ENCODE data around the gene PKP2.

The PKP2 gene

DNA sequence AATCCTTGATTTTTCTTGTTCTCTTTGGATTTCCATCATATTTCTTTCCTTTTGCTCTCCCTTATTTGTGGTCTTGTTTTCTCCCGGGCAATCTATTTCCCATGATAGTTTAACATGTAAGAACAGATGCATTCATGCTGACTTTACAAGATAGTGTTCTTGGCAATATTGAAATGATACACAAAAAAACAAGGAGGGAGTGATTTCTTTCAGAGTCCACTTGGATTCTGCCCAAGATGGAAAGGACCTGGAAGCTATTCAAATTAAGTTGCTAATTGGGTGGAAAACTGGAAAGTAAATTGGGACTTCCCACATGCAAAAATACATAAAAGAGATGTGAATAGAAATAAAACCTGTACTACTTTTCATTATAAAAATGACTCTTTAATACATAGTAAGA, 126.4 kb downstream of the PKP2 start:
- no peaks in the 10 kb centered on the region for H3K9me3 ChIP-seq (ENCODE audit: insufficient read depth, low read length)
- H3K9ac ChIP-seq (ENCODE audit: low read length) = no peak overlapping the region
- no peak overlapping the region for H2AFZ ChIP-seq (ENCODE audit: low read depth, low read length)
- H3K4me1 ChIP-seq (ENCODE audit: low read length) = no peaks in the 10 kb centered on the region
- no peak overlapping the region for H3K27ac ChIP-seq (ENCODE audit: low read length)
- H3K79me2 ChIP-seq (ENCODE audit: low read length) = no peaks in the 10 kb centered on the region
- H3K27me3 ChIP-seq (ENCODE audit: low read depth, low read length) = peaks cover 32% of the 10 kb centered on the region; the same call in 1 of the 2 replicates
- TF ChIP-seq EZH2phosphoT487 (IDR thresholded peaks at IDR 0.05; ENCODE audit: low read depth) = no peak
- TF ChIP-seq, protein P1, sequence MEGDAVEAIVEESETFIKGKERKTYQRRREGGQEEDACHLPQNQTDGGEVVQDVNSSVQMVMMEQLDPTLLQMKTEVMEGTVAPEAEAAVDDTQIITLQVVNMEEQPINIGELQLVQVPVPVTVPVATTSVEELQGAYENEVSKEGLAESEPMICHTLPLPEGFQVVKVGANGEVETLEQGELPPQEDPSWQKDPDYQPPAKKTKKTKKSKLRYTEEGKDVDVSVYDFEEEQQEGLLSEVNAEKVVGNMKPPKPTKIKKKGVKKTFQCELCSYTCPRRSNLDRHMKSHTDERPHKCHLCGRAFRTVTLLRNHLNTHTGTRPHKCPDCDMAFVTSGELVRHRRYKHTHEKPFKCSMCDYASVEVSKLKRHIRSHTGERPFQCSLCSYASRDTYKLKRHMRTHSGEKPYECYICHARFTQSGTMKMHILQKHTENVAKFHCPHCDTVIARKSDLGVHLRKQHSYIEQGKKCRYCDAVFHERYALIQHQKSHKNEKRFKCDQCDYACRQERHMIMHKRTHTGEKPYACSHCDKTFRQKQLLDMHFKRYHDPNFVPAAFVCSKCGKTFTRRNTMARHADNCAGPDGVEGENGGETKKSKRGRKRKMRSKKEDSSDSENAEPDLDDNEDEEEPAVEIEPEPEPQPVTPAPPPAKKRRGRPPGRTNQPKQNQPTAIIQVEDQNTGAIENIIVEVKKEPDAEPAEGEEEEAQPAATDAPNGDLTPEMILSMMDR (IDR thresholded peaks at IDR 0.05; ENCODE audit: low read depth, low read length) = no peak
- no peaks in the 10 kb centered on the region for H4K20me1 ChIP-seq (ENCODE audit: insufficient read depth, low read length)
- H3K36me3 ChIP-seq (replicated peaks; ENCODE audit: low read depth, low read length) = no peaks in the 10 kb centered on the region
- H3K4me2 ChIP-seq (ENCODE audit: low read length) = no peak overlapping the region
- H3K4me3 ChIP-seq (ENCODE audit: low read length) = no peak overlapping the region

DNA sequence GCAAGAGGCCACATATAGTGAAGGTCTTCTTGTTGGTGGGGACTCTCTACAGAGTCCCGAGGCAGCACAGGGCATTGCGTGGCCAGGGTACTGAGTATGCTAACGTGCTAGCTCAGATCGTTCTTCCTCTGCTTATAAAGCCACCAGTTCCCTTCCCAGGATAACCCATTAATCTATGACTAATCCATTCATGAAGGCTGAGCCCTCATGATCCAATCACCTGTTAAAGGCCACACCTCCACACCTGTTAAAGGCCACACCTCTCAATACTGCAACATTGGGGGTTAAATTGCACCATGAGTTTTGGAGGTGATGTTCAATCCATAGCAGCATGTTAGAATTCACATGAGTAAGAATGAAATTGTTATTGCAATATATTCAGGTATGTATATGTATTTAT, 128.1 kb downstream of the PKP2 start:
- H3K27me3 ChIP-seq (ENCODE audit: low read depth, low read length) = peaks cover 32% of the 10 kb centered on the region; the same call in 1 of the 2 replicates
- no peaks in the 10 kb centered on the region for H3K4me1 ChIP-seq (ENCODE audit: low read length)
- H3K4me2 ChIP-seq (ENCODE audit: low read length) = no peak overlapping the region
- H3K9me3 ChIP-seq (ENCODE audit: insufficient read depth, low read length) = no peaks in the 10 kb centered on the region
- H3K36me3 ChIP-seq (replicated peaks; ENCODE audit: low read depth, low read length) = no peaks in the 10 kb centered on the region
- no peak overlapping the region for H3K9ac ChIP-seq (ENCODE audit: low read length)
- TF ChIP-seq EZH2phosphoT487 (IDR thresholded peaks at IDR 0.05; ENCODE audit: low read depth) = no peak
- TF ChIP-seq, protein P1 (IDR thresholded peaks at IDR 0.05; ENCODE audit: low read depth, low read length) = no peak
- no peak overlapping the region for H3K27ac ChIP-seq (ENCODE audit: low read length)
- H4K20me1 ChIP-seq (ENCODE audit: insufficient read depth, low read length) = no peaks in the 10 kb centered on the region
- H3K79me2 ChIP-seq (ENCODE audit: low read length) = no peaks in the 10 kb centered on the region
- H2AFZ ChIP-seq (ENCODE audit: low read depth, low read length) = no peak overlapping the region
- no peak overlapping the region for H3K4me3 ChIP-seq (ENCODE audit: low read length)

DNA sequence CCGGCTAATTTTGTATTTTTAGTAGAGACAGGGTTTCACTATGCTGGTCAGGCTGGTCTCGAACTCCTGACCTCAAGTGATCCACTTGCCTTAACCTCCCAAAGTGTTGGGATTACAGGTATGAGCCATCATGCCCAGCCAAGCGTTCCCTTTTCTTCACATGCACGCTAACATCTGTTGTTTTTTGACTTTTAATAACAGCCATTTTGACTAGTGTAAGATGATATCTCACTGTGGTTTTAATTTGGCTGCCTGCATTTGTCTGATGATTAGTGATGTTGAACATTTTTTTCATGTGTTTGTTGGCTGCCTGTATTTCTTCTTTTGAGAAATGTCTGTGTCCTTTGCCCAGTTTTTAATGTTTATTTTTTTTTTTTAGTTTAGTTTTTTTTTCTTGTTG, 130.7 kb downstream of the PKP2 start:
- Histone ChIP-seq H3K4me3 (ENCODE audit: low read length) (no peak overlapping the region), H2AFZ (ENCODE audit: low read depth, low read length) (no peak overlapping the region), H3K9me3 (ENCODE audit: insufficient read depth, low read length) (no peaks in the 10 kb centered on the region), H3K4me1 (ENCODE audit: low read length) (peaks cover 20% of the 10 kb centered on the region), H3K27ac (ENCODE audit: low read length) (no peak overlapping the region), H3K27me3 (ENCODE audit: low read depth, low read length) (peaks cover 22% of the 10 kb centered on the region; the same call in 1 of the 2 replicates), H3K4me2 (ENCODE audit: low read length) (no peak overlapping the region), H4K20me1 (ENCODE audit: insufficient read depth, low read length) (no peaks in the 10 kb centered on the region), H3K79me2 (ENCODE audit: low read length) (no peaks in the 10 kb centered on the region), H3K9ac (ENCODE audit: low read length) (no peak overlapping the region), H3K36me3 (replicated peaks; ENCODE audit: low read depth, low read length) (no peaks in the 10 kb centered on the region)
- no peak for TF ChIP-seq EZH2phosphoT487 (IDR thresholded peaks at IDR 0.05; ENCODE audit: low read depth)
- TF ChIP-seq, protein P1 (IDR thresholded peaks at IDR 0.05; ENCODE audit: low read depth, low read length) = no peak

DNA sequence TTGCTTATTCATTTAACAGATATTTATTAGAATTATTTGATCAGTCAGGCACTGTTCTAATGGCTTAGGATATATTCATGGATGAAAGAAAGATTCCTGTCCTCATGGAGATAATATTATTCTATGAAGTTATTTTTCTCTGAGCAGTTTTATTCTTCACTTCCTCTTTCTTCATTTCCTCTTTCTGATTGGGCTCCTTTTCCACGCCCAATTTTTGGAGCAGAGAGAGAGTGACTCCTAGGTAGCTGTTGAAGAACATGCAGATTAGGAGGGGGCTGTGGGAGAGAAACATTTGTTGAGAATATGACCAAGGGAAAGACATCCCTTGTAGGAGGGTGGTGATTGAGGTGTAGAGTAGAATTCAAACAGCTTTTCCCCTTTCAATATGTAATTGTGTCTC, 134.9 kb downstream of the PKP2 start:
- TF ChIP-seq EZH2phosphoT487 (IDR thresholded peaks at IDR 0.05; ENCODE audit: low read depth) = no peak
- TF ChIP-seq, protein P1 (IDR thresholded peaks at IDR 0.05; ENCODE audit: low read depth, low read length) = no peak
- H3K27ac ChIP-seq (ENCODE audit: low read length) = no peak overlapping the region
- no peak overlapping the region for H3K9ac ChIP-seq (ENCODE audit: low read length)
- peaks cover 9% of the 10 kb centered on the region; the same call in 1 of the 2 replicates for H3K27me3 ChIP-seq (ENCODE audit: low read depth, low read length)
- no peak overlapping the region for H3K4me3 ChIP-seq (ENCODE audit: low read length)
- peak overlapping the region; percentile 23 for H3K4me2 ChIP-seq (ENCODE audit: low read length)
- H3K36me3 ChIP-seq (replicated peaks; ENCODE audit: low read depth, low read length) = no peaks in the 10 kb centered on the region
- no peaks in the 10 kb centered on the region for H3K9me3 ChIP-seq (ENCODE audit: insufficient read depth, low read length)
- no peak overlapping the region for H2AFZ ChIP-seq (ENCODE audit: low read depth, low read length)
- no peaks in the 10 kb centered on the region for H3K79me2 ChIP-seq (ENCODE audit: low read length)
- H3K4me1 ChIP-seq (ENCODE audit: low read length) = peaks cover 20% of the 10 kb centered on the region
- no peaks in the 10 kb centered on the region for H4K20me1 ChIP-seq (ENCODE audit: insufficient read depth, low read length)

All from OCI-LY3 (cell line).